Epidermal melanocyte (primary cell): ENCODE measurements around the gene CNOT2.
"Not testable (repeated sequence)": the region's sequence is repeated elsewhere in the genome, so short reads cannot be mapped to it uniquely, and the experiment has no call there.

Source experiments
- DNase-seq: peaks from one replicate; pipeline ENCODE4 v3.0.0; 2011; ENCODE audit warnings: low spot score; ENCODE audit not compliant: insufficient read length

The CNOT2 gene

GRCh38 chr12:70304684-70305555 is 61.7 kb downstream of the CNOT2 start:
- DNase-seq = not testable (repeated sequence)

- DNase-seq = no peak
Observed at GRCh38 chr12:70305794-70306193, 62.6 kb downstream of the CNOT2 start.

GRCh38 chr12:70306676-70307075 is 63.4 kb downstream of the CNOT2 start:
- no peak for DNase-seq

GRCh38 chr12:70307868-70308267 is 64.6 kb downstream of the CNOT2 start:
- no peak for DNase-seq

GRCh38 chr12:70309348-70309747 is 66.1 kb downstream of the CNOT2 start:
- no peak for DNase-seq

- DNase-seq = no peak
Observed at GRCh38 chr12:70314145-70314544, 70.9 kb downstream of the CNOT2 start.

- no peak for DNase-seq
Observed at GRCh38 chr12:70317781-70318180, 74.5 kb downstream of the CNOT2 start.

GRCh38 chr12:70319605-70320004 is 76.4 kb downstream of the CNOT2 start:
- DNase-seq = no peak

GRCh38 chr12:70321191-70321590 is 78.0 kb downstream of the CNOT2 start:
- DNase-seq = no peak

GRCh38 chr12:70327541-70327940 is 84.3 kb downstream of the CNOT2 start:
- no peak for DNase-seq

GRCh38 chr12:70329728-70330127 is 86.5 kb downstream of the CNOT2 start:
- no peak for DNase-seq

- DNase-seq = no peak
Observed at GRCh38 chr12:70330158-70330557, 86.9 kb downstream of the CNOT2 start.

- DNase-seq = no peak
Observed at GRCh38 chr12:70332236-70332635, 89.0 kb downstream of the CNOT2 start.

- DNase-seq = no peak
Observed at GRCh38 chr12:70334742-70335141, 91.5 kb downstream of the CNOT2 start.

- DNase-seq = no peak
Observed at GRCh38 chr12:70338531-70338930, 95.3 kb downstream of the CNOT2 start.

GRCh38 chr12:70351076-70351475 is 107.8 kb downstream of the CNOT2 start:
- DNase-seq = no peak

- DNase-seq = no peak
Observed at GRCh38 chr12:70353780-70354660, 110.8 kb downstream of the CNOT2 start.

GRCh38 chr12:70354787-70355186 is 111.6 kb downstream of the CNOT2 start:
- no peak for DNase-seq

GRCh38 chr12:70355972-70356371 is 112.7 kb downstream of the CNOT2 start:
- DNase-seq = no peak

- DNase-seq = no peak
Observed at GRCh38 chr12:70359458-70360197, 116.4 kb downstream of the CNOT2 start.

GRCh38 chr12:70360218-70360617 is 117.0 kb downstream of the CNOT2 start:
- no peak for DNase-seq
